ENCODE results near the gene SGSM1.
A peak's percentile ranks its signal among the peaks of the same experiment; 100 is the strongest.

The SGSM1 gene

DNA sequence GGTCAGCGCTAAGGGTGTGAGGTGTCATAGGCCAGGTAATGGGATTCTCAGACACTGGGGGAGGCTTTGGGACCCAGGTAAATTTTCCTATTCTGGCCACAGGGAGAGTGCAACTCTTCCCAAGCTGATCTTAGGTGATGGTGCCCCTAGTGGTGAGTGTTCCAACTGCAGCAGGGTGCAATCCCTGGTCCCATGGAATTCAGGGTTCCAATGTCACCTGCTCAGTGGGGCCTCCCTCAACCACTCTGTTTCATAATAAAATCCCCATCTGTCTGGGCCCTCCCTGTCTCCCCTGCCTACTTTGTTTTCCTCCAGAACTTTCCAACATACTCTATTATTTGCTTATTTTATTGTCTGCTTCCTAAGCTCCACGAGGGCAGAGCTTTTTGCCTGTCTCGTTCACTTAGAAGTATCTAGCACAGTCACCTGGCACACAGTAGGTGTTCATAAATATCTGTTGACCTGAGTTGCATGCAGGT, 2.9 kb upstream of the SGSM1 start:
- H3K4me3 ChIP-seq (replicated peaks; ENCODE audit: low read depth, low read length): no peak overlapping the region
- H3K36me3 ChIP-seq (ENCODE audit: control insufficient read depth, insufficient read depth, low read length): no peaks in the 10 kb centered on the region
- DNase-seq (ENCODE audit: extremely low read depth, insufficient read length): no peak
- TF ChIP-seq, protein P1, sequence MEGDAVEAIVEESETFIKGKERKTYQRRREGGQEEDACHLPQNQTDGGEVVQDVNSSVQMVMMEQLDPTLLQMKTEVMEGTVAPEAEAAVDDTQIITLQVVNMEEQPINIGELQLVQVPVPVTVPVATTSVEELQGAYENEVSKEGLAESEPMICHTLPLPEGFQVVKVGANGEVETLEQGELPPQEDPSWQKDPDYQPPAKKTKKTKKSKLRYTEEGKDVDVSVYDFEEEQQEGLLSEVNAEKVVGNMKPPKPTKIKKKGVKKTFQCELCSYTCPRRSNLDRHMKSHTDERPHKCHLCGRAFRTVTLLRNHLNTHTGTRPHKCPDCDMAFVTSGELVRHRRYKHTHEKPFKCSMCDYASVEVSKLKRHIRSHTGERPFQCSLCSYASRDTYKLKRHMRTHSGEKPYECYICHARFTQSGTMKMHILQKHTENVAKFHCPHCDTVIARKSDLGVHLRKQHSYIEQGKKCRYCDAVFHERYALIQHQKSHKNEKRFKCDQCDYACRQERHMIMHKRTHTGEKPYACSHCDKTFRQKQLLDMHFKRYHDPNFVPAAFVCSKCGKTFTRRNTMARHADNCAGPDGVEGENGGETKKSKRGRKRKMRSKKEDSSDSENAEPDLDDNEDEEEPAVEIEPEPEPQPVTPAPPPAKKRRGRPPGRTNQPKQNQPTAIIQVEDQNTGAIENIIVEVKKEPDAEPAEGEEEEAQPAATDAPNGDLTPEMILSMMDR (IDR thresholded peaks at IDR 0.05; ENCODE audit: insufficient read depth, low read length, poor library complexity, severe bottlenecking): peak; percentile 92
- no peaks in the 10 kb centered on the region; the same call in 1 of the 2 replicates for H3K27me3 ChIP-seq (replicated peaks; ENCODE audit: control insufficient read depth, insufficient read depth, low read length)

DNA sequence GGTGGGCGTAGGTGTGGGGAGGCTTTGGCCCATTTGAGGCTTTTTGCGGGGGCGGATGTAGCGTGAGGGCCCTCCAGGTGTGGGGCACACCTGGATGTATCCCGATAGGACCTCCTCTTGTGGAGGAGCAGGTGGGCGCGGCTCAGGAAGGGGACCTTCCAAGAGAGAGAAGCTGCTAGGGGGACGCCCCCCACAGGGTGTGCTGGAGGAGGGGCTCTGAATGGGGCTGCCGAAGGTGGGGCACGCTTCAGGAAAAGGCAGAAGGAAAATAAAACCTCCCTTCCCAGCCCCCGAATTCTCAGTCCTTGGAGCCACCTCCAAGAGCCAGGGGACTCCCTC, 621 bp downstream of the SGSM1 start:
- DNase-seq (ENCODE audit: extremely low read depth, insufficient read length): no peak
- H3K4me3 ChIP-seq (replicated peaks; ENCODE audit: low read depth, low read length): no peak overlapping the region
- no peaks in the 10 kb centered on the region; the same call in none of the 2 replicates for H3K27me3 ChIP-seq (replicated peaks; ENCODE audit: control insufficient read depth, insufficient read depth, low read length)
- TF ChIP-seq, protein P1 (IDR thresholded peaks at IDR 0.05; ENCODE audit: insufficient read depth, low read length, poor library complexity, severe bottlenecking): no peak
- H3K36me3 ChIP-seq (ENCODE audit: control insufficient read depth, insufficient read depth, low read length): no peaks in the 10 kb centered on the region

DNA sequence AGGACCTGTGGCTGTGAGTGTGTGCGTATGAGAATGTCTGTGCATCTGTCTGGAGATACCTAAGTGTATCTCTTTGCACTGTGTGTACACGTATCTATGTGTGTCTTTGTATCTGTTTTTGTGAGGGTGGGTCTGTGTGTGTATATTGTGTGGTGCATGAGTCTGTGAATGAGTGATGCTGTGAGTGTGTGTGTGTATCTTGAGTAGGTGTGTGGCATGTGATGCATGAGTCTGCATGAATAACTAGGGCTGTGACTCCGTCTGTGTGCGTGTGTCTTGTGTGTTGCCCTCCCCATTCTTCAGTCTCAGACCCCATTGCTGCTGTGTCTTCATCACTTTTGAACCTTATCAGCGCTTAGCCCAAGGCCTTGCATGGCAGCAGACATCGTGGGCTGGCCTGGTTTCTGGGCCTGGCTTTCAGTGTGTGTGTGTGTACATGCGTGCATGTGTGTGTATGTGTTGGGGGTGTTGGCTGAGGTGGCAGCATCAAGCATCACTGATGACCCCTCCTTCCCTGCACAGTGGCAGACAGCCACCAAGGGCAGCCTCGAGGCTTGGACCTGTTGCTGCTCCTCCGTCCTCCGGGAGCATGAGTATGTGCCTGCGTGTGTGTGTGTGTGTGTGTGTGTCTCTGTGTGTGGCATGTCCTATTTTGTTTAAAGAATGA, 1.4 kb downstream of the SGSM1 start:
- Histone ChIP-seq H3K27me3 (replicated peaks; ENCODE audit: control insufficient read depth, insufficient read depth, low read length) (no peaks in the 10 kb centered on the region; the same call in none of the 2 replicates), H3K36me3 (ENCODE audit: control insufficient read depth, insufficient read depth, low read length) (no peaks in the 10 kb centered on the region), H3K4me3 (replicated peaks; ENCODE audit: low read depth, low read length) (no peak overlapping the region)
- TF ChIP-seq, protein P1 (IDR thresholded peaks at IDR 0.05; ENCODE audit: insufficient read depth, low read length, poor library complexity, severe bottlenecking): no peak
- no peak for DNase-seq (ENCODE audit: extremely low read depth, insufficient read length)

DNA sequence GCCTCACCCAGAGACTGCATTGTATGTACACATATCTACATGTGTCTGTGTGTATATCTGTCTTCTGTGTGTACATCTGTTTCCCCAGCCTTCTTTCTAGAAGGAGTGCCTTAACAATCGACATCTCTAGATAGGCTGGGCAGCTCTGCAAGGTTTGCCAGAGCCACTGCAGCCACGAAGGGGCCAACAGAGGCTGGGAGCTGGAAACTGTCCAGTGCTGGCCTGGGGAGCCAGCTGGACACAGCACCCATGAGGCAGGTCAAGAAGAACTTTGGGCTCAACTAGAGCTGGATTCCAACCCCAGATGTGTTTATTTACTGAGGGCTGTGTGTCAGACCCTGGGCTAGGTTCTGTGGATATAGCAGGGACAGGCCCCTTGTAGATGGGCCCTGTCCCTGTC, 3.3 kb downstream of the SGSM1 start:
- H3K27me3 ChIP-seq (replicated peaks; ENCODE audit: control insufficient read depth, insufficient read depth, low read length): no peaks in the 10 kb centered on the region; the same call in none of the 2 replicates
- TF ChIP-seq, protein P1 (IDR thresholded peaks at IDR 0.05; ENCODE audit: insufficient read depth, low read length, poor library complexity, severe bottlenecking): no peak
- H3K36me3 ChIP-seq (ENCODE audit: control insufficient read depth, insufficient read depth, low read length): no peaks in the 10 kb centered on the region
- H3K4me3 ChIP-seq (replicated peaks; ENCODE audit: low read depth, low read length): no peak overlapping the region
- DNase-seq (ENCODE audit: extremely low read depth, insufficient read length): no peak

DNA sequence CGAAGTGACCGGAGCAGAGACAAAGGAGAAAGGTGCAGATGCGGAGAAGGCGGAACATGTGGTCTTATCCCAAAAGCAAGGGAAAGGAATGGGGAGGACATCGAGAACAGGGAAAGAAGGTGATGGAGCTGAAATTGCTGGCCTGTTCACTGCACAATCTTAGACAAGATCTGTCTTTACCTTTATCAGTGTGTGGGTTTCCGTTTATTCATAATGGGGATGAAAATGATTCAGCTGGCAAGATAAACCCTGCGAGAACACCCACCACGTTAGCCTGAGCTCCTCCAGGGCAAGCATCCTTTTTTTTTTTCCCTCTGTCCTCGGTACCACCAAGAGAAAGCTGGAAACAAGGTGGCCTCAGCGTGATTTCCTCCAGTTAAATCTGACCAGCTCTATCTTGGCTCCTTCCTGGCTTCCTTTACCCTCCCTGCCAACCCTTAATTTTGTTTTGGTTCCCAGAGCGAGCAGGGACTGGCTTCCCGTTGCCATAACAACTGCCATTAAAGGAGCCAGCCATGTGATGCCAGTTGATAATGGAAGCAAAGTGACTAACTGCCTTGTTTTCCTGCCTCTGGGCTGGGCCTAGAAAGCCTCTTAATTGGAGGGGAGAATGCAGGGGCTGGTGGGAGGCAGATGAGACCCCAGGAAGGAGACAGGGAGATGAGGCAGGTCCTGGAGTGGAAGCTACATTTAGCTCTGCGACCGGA, 4.2 kb downstream of the SGSM1 start:
- Histone ChIP-seq H3K4me3 (replicated peaks; ENCODE audit: low read depth, low read length) (no peak overlapping the region), H3K27me3 (replicated peaks; ENCODE audit: control insufficient read depth, insufficient read depth, low read length) (no peaks in the 10 kb centered on the region; the same call in none of the 2 replicates), H3K36me3 (ENCODE audit: control insufficient read depth, insufficient read depth, low read length) (no peaks in the 10 kb centered on the region)
- TF ChIP-seq, protein P1 (IDR thresholded peaks at IDR 0.05; ENCODE audit: insufficient read depth, low read length, poor library complexity, severe bottlenecking): no peak
- DNase-seq (ENCODE audit: extremely low read depth, insufficient read length): no peak

Measured in GM06990 (cell line).